ENCODE data around the gene CORO2B. TPM values are rescaled to one million over a fixed set of nuclear protein-coding genes. Genes with fewer than 3 reads are reported as not detected.

The CORO2B gene
- total RNA-seq, 1 donor from 2014 or later: 82.5 TPM

GRCh38 chr15:68719672-68720071, 140.9 kb downstream of the CORO2B start:
- H3K9me3 Mint-ChIP-seq (ENCODE audit: low read depth): no peaks in the 10 kb centered on the region
- H3K27me3 Mint-ChIP-seq (ENCODE audit: low read depth): no peaks in the 10 kb centered on the region
- no peaks in the 10 kb centered on the region for H3K4me1 Mint-ChIP-seq (ENCODE audit: low read depth)
- TF ChIP-seq, protein P1, sequence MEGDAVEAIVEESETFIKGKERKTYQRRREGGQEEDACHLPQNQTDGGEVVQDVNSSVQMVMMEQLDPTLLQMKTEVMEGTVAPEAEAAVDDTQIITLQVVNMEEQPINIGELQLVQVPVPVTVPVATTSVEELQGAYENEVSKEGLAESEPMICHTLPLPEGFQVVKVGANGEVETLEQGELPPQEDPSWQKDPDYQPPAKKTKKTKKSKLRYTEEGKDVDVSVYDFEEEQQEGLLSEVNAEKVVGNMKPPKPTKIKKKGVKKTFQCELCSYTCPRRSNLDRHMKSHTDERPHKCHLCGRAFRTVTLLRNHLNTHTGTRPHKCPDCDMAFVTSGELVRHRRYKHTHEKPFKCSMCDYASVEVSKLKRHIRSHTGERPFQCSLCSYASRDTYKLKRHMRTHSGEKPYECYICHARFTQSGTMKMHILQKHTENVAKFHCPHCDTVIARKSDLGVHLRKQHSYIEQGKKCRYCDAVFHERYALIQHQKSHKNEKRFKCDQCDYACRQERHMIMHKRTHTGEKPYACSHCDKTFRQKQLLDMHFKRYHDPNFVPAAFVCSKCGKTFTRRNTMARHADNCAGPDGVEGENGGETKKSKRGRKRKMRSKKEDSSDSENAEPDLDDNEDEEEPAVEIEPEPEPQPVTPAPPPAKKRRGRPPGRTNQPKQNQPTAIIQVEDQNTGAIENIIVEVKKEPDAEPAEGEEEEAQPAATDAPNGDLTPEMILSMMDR (IDR thresholded peaks at IDR 0.05): no peak
- no peak for DNase-seq (ENCODE audit: low spot score)
- no peak overlapping the region for H3K27ac Mint-ChIP-seq (ENCODE audit: unreplicated experiment)
- H3K4me3 Mint-ChIP-seq (ENCODE audit: unreplicated experiment): no peak overlapping the region
- peaks cover 45% of the 10 kb centered on the region for H3K36me3 Mint-ChIP-seq (ENCODE audit: low read depth)

DNA sequence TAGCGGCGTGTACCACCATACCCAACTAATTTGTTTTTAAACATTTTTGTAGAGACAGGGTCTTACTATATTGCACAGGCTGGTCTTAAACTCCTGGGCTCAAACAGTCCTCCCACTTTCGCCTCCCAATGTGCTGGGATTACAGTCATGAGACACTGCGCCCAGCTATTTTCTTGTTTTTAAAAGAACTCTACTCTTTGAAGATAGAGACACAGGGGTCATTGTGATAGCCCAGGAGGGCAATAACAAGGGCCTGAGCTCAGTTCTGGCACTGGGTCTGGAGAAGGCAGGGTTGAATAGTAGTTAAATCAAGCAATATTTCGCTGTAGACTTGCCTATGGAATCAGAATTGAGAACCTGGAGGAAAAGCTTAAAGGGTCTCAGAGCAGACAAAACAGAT, 143.1 kb downstream of the CORO2B start:
- Mint-ChIP-seq H3K27me3 (ENCODE audit: low read depth) (no peaks in the 10 kb centered on the region), H3K36me3 (ENCODE audit: low read depth) (peaks cover 35% of the 10 kb centered on the region), H3K27ac (ENCODE audit: unreplicated experiment) (no peak overlapping the region), H3K9me3 (ENCODE audit: low read depth) (no peaks in the 10 kb centered on the region), H3K4me1 (ENCODE audit: low read depth) (no peaks in the 10 kb centered on the region), H3K4me3 (ENCODE audit: unreplicated experiment) (no peak overlapping the region)
- TF ChIP-seq, protein P1 (IDR thresholded peaks at IDR 0.05): no peak
- no peak for DNase-seq (ENCODE audit: low spot score)

DNA sequence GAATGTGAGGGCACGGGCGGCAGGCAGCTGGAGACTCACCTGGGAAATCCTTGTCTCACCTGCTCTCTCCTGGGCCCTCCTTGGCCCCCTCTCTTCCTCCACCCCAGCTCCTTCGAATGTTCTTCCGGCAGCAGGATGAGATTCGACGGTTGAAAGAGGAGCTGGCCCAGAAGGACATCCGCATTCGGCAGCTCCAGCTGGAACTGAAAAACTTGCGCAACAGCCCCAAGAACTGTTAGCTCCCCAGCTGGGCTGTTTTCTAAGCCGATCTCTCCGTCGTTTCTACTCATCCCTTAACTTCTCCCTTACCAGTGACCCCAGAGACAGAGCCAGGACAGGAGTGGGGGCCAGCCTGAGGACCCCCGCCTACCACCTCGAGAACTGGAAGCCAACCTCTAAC, 146.9 kb downstream of the CORO2B start:
- TF ChIP-seq, protein P1 (IDR thresholded peaks at IDR 0.05): no peak
- peaks cover 12% of the 10 kb centered on the region for H3K36me3 Mint-ChIP-seq (ENCODE audit: low read depth)

DNA sequence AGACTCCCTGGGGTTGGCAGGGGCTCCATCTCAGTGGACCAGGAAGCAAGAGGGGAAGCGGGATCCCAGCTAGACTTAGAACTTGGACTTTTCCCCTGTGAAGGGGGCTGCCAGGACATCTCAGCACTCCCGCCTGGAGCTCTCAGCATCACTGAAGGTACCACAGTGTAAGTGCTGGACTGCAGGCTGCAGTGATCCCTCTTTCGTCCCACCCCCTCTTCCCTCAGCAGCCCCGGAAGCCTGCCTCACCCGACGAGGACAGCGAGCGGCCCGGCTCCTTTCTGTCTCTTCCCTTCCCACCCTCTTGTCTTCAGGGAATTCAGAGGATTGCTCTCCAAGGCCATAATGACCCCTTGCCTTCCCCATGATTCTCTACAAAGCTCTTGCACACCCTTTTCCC, 147.5 kb downstream of the CORO2B start:
- H3K4me1 Mint-ChIP-seq (ENCODE audit: low read depth): peaks cover 11% of the 10 kb centered on the region
- no peak overlapping the region for H3K27ac Mint-ChIP-seq (ENCODE audit: unreplicated experiment)
- TF ChIP-seq, protein P1 (IDR thresholded peaks at IDR 0.05): no peak
- no peak overlapping the region for H3K4me3 Mint-ChIP-seq (ENCODE audit: unreplicated experiment)
- H3K36me3 Mint-ChIP-seq (ENCODE audit: low read depth): peaks cover 12% of the 10 kb centered on the region
- H3K9me3 Mint-ChIP-seq (ENCODE audit: low read depth): no peaks in the 10 kb centered on the region
- H3K27me3 Mint-ChIP-seq (ENCODE audit: low read depth): no peaks in the 10 kb centered on the region
- peak; percentile 53 for DNase-seq (ENCODE audit: low spot score)

More for the DNA sequence above, 146.9 kb downstream of the CORO2B start:
- H3K9me3 Mint-ChIP-seq (ENCODE audit: low read depth): no peaks in the 10 kb centered on the region
- H3K27ac Mint-ChIP-seq (ENCODE audit: unreplicated experiment): no peak overlapping the region
- peaks cover 9% of the 10 kb centered on the region for H3K4me1 Mint-ChIP-seq (ENCODE audit: low read depth)
- no peak overlapping the region for H3K4me3 Mint-ChIP-seq (ENCODE audit: unreplicated experiment)
- peak; percentile 38 for DNase-seq (ENCODE audit: low spot score)
- H3K27me3 Mint-ChIP-seq (ENCODE audit: low read depth): no peaks in the 10 kb centered on the region

DNA sequence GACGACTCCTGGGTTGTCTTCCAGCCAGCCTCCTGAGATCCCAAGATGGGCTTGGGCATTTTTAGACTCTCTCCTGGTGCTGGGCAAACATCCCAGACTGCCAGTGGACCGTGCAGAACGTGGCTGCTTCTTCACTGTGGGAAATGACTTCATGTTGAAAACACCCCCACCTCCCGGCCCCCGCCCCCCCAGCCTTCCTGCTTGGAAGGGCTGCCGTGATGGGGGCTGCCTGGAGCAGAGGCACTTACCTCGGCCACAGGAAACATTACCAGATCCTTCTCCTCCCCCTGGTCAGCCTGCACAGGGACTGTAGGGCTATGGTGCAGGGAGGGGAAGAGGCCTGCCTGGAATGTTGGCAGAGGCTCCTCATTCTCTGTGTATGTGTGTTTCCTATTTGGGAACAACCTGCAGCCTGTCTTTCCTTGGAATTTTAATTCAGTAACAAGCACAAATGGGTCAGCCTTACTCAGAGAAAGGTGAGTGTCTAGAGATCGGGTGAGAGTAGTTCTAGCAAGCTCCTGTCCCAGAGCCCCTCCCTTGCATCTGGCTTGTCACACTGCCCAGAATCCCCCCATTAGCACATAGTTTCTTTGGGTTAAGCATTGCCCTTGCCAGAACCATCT, 151.1 kb downstream of the CORO2B start:
- H3K4me3 Mint-ChIP-seq (ENCODE audit: unreplicated experiment): no peak overlapping the region
- peak; percentile 47 for DNase-seq (ENCODE audit: low spot score)
- H3K36me3 Mint-ChIP-seq (ENCODE audit: low read depth): peaks cover 5% of the 10 kb centered on the region
- peak overlapping the region; percentile 53 for H3K27ac Mint-ChIP-seq (ENCODE audit: unreplicated experiment)
- no peaks in the 10 kb centered on the region for H3K9me3 Mint-ChIP-seq (ENCODE audit: low read depth)
- H3K4me1 Mint-ChIP-seq (ENCODE audit: low read depth): peaks cover 11% of the 10 kb centered on the region
- H3K27me3 Mint-ChIP-seq (ENCODE audit: low read depth): no peaks in the 10 kb centered on the region
- TF ChIP-seq, protein P1 (IDR thresholded peaks at IDR 0.05): no peak
